Measurements from ENCODE around the gene NIFK.

DNA sequence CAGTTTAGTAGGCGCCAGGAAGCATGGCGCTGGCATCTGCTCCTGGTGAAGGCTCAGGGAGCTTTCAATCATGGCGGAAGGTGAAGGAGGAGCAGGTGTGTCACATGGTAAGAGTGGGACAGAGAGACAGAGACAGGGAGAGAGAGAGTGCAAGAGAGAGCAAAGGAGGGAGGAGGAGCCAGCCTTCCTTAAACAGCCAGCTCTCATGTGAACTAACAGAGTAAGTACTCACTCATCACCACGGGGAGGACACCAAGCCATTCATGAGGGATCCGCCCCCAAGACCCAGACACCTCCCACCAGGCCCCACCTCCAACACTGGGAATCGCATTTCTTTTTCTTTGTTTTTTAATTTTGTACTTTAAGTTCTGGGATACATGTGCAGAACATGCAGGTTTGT lies 46.6 kb downstream of the NIFK start:
- TF ChIP-seq POLR2AphosphoS5 (IDR thresholded peaks at IDR 0.05) (no peak), POLR2A (IDR thresholded peaks at IDR 0.05) (no peak), EP300 (IDR thresholded peaks at IDR 0.05; ENCODE audit: low read depth) (no peak)
- TF ChIP-seq, protein P1, sequence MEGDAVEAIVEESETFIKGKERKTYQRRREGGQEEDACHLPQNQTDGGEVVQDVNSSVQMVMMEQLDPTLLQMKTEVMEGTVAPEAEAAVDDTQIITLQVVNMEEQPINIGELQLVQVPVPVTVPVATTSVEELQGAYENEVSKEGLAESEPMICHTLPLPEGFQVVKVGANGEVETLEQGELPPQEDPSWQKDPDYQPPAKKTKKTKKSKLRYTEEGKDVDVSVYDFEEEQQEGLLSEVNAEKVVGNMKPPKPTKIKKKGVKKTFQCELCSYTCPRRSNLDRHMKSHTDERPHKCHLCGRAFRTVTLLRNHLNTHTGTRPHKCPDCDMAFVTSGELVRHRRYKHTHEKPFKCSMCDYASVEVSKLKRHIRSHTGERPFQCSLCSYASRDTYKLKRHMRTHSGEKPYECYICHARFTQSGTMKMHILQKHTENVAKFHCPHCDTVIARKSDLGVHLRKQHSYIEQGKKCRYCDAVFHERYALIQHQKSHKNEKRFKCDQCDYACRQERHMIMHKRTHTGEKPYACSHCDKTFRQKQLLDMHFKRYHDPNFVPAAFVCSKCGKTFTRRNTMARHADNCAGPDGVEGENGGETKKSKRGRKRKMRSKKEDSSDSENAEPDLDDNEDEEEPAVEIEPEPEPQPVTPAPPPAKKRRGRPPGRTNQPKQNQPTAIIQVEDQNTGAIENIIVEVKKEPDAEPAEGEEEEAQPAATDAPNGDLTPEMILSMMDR (IDR thresholded peaks at IDR 0.05): no peak

Data from transverse colon (tissue), 4 donors.